GM12873 (cell line): ENCODE data around the gene PTH.

Experiments used
- CTCF ChIP-seq: IDR thresholded peaks from 2 replicates; pipeline ENCODE4 v1.5.1; 2012; ENCODE audit warnings: low read depth, mild to moderate bottlenecking, moderate library complexity, low read length, control low read depth; ENCODE audit not compliant: insufficient read depth; ENCODE audit errors: missing control alignments

The PTH gene

GRCh38 chr11:13468750-13469149 lies 27.0 kb downstream of the PTH start:
- TF ChIP-seq CTCF = no peak

- peak; percentile 57 for TF ChIP-seq CTCF
Observed at GRCh38 chr11:13465909-13466371, 29.9 kb downstream of the PTH start.

GRCh38 chr11:13463779-13464290 lies 32.0 kb downstream of the PTH start:
- TF ChIP-seq CTCF = no peak

- no peak for TF ChIP-seq CTCF
Observed at GRCh38 chr11:13462901-13463778, 32.7 kb downstream of the PTH start, which contains the start of gene BTBD10. Gene BTBD10 (minus strand): TSS chr11:13463222. CDS start chr11:13445124, 18,098 bp downstream.

- TF ChIP-seq CTCF = peak; percentile 23
Observed at GRCh38 chr11:13462311-13462900, 33.4 kb downstream of the PTH start.

- no peak for TF ChIP-seq CTCF
Observed at GRCh38 chr11:13461291-13461690, 34.5 kb downstream of the PTH start.

- no peak for TF ChIP-seq CTCF
Observed at GRCh38 chr11:13450832-13451397, 44.9 kb downstream of the PTH start.
